ENCODE results near the gene PLOD3.

- TF ChIP-seq TARDBP (IDR thresholded peaks at IDR 0.05) (no peak), KDM2B (CRISPR knock-in tag; IDR thresholded peaks at IDR 0.05) (no peak), PHB (CRISPR knock-in tag; IDR thresholded peaks at IDR 0.05) (no peak), ESRRA (IDR thresholded peaks at IDR 0.05; ENCODE audit: borderline replicate concordance, low read depth) (no peak), SNRNP70 (optimal IDR thresholded peaks at IDR 0.05; ENCODE audit: low read depth, low read length) (no peak), REST (IDR thresholded peaks at IDR 0.05; ENCODE audit: borderline replicate concordance) (no peak), REST (CRISPR knock-in tag; IDR thresholded peaks at IDR 0.05; ENCODE audit: low read depth) (no peak), CTCF (IDR thresholded peaks at IDR 0.05 in 2 of 3, conservative IDR thresholded peaks at IDR 0.05 in 1 of 3; ENCODE audit: insufficient read depth in 2 of 3, low read depth in 1 of 3, low read length in 3 of 3) (no peak), TFE3 (CRISPR knock-in tag; IDR thresholded peaks at IDR 0.05) (no peak), IRF9 (tag; IDR thresholded peaks at IDR 0.05) (no peak), BMI1 (IDR thresholded peaks at IDR 0.05; ENCODE audit: low read length) (no peak), SRSF7 (optimal IDR thresholded peaks at IDR 0.05; ENCODE audit: low read depth, low read length) (no peak), POLR2AphosphoS5 (IDR thresholded peaks at IDR 0.05; ENCODE audit: control insufficient read depth, insufficient read depth, low read depth, low read length) (no peak), PHF8 (IDR thresholded peaks at IDR 0.05; ENCODE audit: borderline replicate concordance, low read length) (no peak), RBBP5 (IDR thresholded peaks at IDR 0.05; ENCODE audit: borderline replicate concordance, insufficient read depth, low read length, poor library complexity, severe bottlenecking) (no peak)
Measured at GRCh38 chr7:101185258-101185839, 32.0 kb downstream of the PLOD3 start.

Data from K562 (cell line).